ENCODE measurements around the gene GTF2H3.

Gene GTF2H3

DNA sequence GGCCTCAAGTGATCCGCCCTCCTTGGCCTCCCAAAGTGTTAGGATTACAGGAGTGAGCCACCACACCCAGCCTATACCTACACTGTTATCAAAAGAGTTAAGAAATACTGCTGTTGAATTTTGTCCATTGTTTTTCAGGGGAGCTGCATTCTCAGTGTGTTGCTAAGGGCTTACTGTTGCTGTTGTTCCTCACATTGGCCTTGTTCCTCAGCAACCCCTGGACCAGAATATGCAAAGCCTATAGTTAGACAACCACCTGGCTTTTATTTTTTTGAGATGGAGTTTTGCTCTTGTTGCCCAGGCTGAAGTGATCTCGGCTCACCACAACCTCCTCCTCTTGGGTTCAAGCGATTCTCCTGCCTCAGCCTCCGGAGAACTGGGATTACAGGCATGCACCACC lies 73.8 kb downstream of the GTF2H3 start:
- DNase-seq (ENCODE audit: low read depth): no peak
